K562 (cell line): ENCODE data around the gene PRKACB. TPM values are rescaled to one million over a fixed set of nuclear protein-coding genes. Genes with fewer than 3 reads are reported as not detected.

ENCODE experiments used
- CBFA2T2 ChIP-seq: fragments of 450-650 bp; conservative IDR thresholded peaks from 2 replicates; pipeline ENCODE4 v1.6.1; 2017; ENCODE audit warnings: mild to moderate bottlenecking
- CBFA2T3 ChIP-seq: fragments of 450-650 bp; IDR thresholded peaks from 2 replicates; pipeline ENCODE4 v1.6.1; 2017
- EHMT2 ChIP-seq: fragments of 450-650 bp; IDR thresholded peaks from 2 replicates; pipeline ENCODE4 v1.6.1; 2018; ENCODE audit warnings: antibody characterized with exemption
- FOXJ3 ChIP-seq: sonication (generic); formaldehyde crosslinking; IDR thresholded peaks from 2 replicates; pipeline ENCODE4 v1.4.0; 2020; ENCODE audit warnings: mild to moderate bottlenecking, missing genetic modification reagents
- HCFC1 ChIP-seq: IDR thresholded peaks from 2 replicates; pipeline ENCODE4 v1.6.1; 2012; ENCODE audit warnings: low read depth, low read length, improper control_type of control experiment
- HDAC3 ChIP-seq: fragments of 450-650 bp; IDR thresholded peaks from 2 replicates; pipeline ENCODE4 v1.6.1; 2018; ENCODE audit warnings: borderline replicate concordance, mild to moderate bottlenecking, moderate library complexity; ENCODE audit not compliant: partially characterized antibody
- HDAC8 ChIP-seq: fragments of 450-650 bp; IDR thresholded peaks from 2 replicates; pipeline ENCODE4 v1.6.1; 2016; ENCODE audit warnings: mild to moderate bottlenecking, missing genetic modification characterization, moderate library complexity, missing compliant biosample characterization
- HSF4 ChIP-seq: fragments of 250-450 bp; sonication (Bioruptor Pico); IDR thresholded peaks from 2 replicates; pipeline ENCODE4 v2.1.2; 2022; ENCODE audit warnings: mild to moderate bottlenecking, moderate library complexity, borderline replicate concordance
- IRF2 ChIP-seq: sonication (generic); formaldehyde crosslinking; IDR thresholded peaks from 2 replicates; pipeline ENCODE4 v1.8.1; 2022; ENCODE audit warnings: mild to moderate bottlenecking, missing genetic modification reagents
- MYBL2 ChIP-seq, 2 experiments: fragments of 450-650 bp in 1 of 2; sonication (generic) in 1 of 2; formaldehyde crosslinking in 1 of 2; IDR thresholded peaks; 2 replicates each; pipeline versions ENCODE4 v1.6.1 to v1.8.1; 2017 to 2022; ENCODE audit warnings: borderline replicate concordance in 1 of 2, inconsistent platforms in 1 of 2, low read depth in 1 of 2, mild to moderate bottlenecking in 1 of 2, missing genetic modification reagents in 1 of 2, moderate library complexity in 1 of 2
- POLR2G ChIP-seq: fragments of 200-400 bp; formaldehyde crosslinking; IDR thresholded peaks from 2 replicates; pipeline ENCODE4 v1.6.1; 2017; ENCODE audit warnings: low read depth, mild to moderate bottlenecking, antibody characterized with exemption, low read length, moderate library complexity
- SNIP1 ChIP-seq: fragments of 450-650 bp; IDR thresholded peaks from 2 replicates; pipeline ENCODE4 v1.7.1; 2017; ENCODE audit warnings: low read depth, mild to moderate bottlenecking
- TAL1 ChIP-seq: fragments of 450-650 bp; IDR thresholded peaks from 2 replicates; pipeline ENCODE4 v1.6.1; 2016; ENCODE audit warnings: mild to moderate bottlenecking
- TFAM ChIP-seq: fragments of 250-450 bp; sonication (Bioruptor Pico); conservative IDR thresholded peaks from 2 replicates; pipeline ENCODE4 v1.5.0; 2021; ENCODE audit warnings: mild to moderate bottlenecking, moderate library complexity
- ZNF3 ChIP-seq: fragments of 250-450 bp; sonication (Bioruptor Pico); IDR thresholded peaks from 2 replicates; pipeline ENCODE4 v1.5.0; 2021; ENCODE audit warnings: mild to moderate bottlenecking, moderate library complexity
- ZNF717 ChIP-seq: fragments of 250-450 bp; sonication (Bioruptor Pico); IDR thresholded peaks from 2 replicates; pipeline ENCODE4 v1.5.0; 2021
- polyA plus RNA-seq, 8 experiments: library from polyadenylated mRNA; depleted of rRNA in 4 of 8; stranded (reverse) in 5 of 8; unstranded in 3 of 8; fragments of >200 nt; fragmentation: Nextera tagmentation in 2 of 8; fragmentation: Illumina TruSeq in 1 of 8; extraction: Ambion mirVana in 2 of 8; extraction: Trizol in 1 of 8; gene quantifications; 2 replicates each; pipeline versions ENCODE4 v1.2.1 to v1.2.3, GENCODE V29; 2011 to 2014; ENCODE audit warnings: inconsistent platforms in 1 of 8, missing spikeins in 1 of 8
- total RNA-seq, 7 experiments: library from RNA; depleted of rRNA in 6 of 7; stranded (reverse); fragments of >200 nt in 6 of 7; fragmentation: Illumina TruSeq in 2 of 7; extraction: Trizol in 2 of 7; gene quantifications; 2 replicates each; pipeline versions ENCODE4 v1.2.1 to v1.2.3, GENCODE V29; 2011 to 2021; ENCODE audit warnings: low replicate concordance in 1 of 7
- TF ChIP-seq, protein P1 (sequence below): fragments of 150-350 bp; IDR thresholded peaks from 2 replicates; pipeline ENCODE4 v1.6.1; 2014; ENCODE audit warnings: low read depth, mild to moderate bottlenecking, low read length, borderline replicate concordance
- TF ChIP-seq, protein P2 (sequence below): IDR thresholded peaks from 2 replicates; pipeline ENCODE4 v1.6.1; 2014; ENCODE audit warnings: antibody characterized with exemption
- TF ChIP-seq, protein P3 (sequence below): fragments of 450-650 bp; IDR thresholded peaks from 2 replicates; pipeline ENCODE4 v1.7.1; 2018; ENCODE audit warnings: mild to moderate bottlenecking, low read depth; ENCODE audit not compliant: partially characterized antibody
- TF ChIP-seq, protein P4 (sequence below): fragments of 250-450 bp; sonication (Bioruptor Pico); IDR thresholded peaks from 2 replicates; pipeline ENCODE4 v1.5.1; 2021; ENCODE audit warnings: mild to moderate bottlenecking

The PRKACB gene
- total and polyA plus RNA-seq, 9 of the 15 experiments (the other 6 are each of a cell fraction or from before 2014, with no cell fraction given), result 1.1 to 5.2 (median 2.8) TPM

DNA sequence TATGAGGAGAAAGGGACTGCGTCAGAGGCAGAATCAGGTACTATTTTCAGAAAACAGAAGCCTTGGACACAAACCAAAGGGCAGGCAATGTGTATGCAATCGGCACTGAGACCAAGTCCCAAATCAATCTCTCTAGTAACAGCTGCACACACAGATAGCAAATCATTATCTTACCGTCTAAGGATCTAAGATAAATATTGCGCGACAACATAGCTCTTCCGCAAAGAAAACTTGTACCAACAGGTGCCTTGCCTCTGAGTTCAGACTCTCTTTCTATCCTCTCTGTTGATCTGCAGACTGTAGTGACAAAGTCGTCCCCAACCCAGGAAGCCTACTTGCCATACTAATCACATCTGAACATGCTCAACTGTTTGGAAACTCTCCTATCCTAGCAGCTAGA, 134.8 kb downstream of the PRKACB start (continued):
- TF ChIP-seq, protein P1, sequence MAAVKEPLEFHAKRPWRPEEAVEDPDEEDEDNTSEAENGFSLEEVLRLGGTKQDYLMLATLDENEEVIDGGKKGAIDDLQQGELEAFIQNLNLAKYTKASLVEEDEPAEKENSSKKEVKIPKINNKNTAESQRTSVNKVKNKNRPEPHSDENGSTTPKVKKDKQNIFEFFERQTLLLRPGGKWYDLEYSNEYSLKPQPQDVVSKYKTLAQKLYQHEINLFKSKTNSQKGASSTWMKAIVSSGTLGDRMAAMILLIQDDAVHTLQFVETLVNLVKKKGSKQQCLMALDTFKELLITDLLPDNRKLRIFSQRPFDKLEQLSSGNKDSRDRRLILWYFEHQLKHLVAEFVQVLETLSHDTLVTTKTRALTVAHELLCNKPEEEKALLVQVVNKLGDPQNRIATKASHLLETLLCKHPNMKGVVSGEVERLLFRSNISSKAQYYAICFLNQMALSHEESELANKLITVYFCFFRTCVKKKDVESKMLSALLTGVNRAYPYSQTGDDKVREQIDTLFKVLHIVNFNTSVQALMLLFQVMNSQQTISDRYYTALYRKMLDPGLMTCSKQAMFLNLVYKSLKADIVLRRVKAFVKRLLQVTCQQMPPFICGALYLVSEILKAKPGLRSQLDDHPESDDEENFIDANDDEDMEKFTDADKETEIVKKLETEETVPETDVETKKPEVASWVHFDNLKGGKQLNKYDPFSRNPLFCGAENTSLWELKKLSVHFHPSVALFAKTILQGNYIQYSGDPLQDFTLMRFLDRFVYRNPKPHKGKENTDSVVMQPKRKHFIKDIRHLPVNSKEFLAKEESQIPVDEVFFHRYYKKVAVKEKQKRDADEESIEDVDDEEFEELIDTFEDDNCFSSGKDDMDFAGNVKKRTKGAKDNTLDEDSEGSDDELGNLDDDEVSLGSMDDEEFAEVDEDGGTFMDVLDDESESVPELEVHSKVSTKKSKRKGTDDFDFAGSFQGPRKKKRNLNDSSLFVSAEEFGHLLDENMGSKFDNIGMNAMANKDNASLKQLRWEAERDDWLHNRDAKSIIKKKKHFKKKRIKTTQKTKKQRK, result no peak
- TF ChIP-seq HSF4 (CRISPR knock-in tag) (no peak), EHMT2 (no peak), MYBL2 (IDR thresholded peaks at IDR 0.05; ENCODE audit: low read depth) (no peak), MYBL2 (CRISPR knock-in tag; IDR thresholded peaks at IDR 0.05; ENCODE audit: borderline replicate concordance) (no peak), TAL1 (peak; percentile 72), HDAC3 (no peak), ZNF717 (CRISPR knock-in tag) (no peak), FOXJ3 (no peak), IRF2 (CRISPR knock-in tag) (no peak), TFAM (CRISPR knock-in tag) (no peak), CBFA2T3 (peak; percentile 36; the same call in 1 of the 2 replicates), SNIP1 (no peak), CBFA2T2 (peak; percentile 12; the same call in 1 of the 2 replicates), HDAC8 (tag) (no peak), HCFC1 (no peak), ZNF3 (no peak), POLR2G (no peak)
- TF ChIP-seq, protein P2, sequence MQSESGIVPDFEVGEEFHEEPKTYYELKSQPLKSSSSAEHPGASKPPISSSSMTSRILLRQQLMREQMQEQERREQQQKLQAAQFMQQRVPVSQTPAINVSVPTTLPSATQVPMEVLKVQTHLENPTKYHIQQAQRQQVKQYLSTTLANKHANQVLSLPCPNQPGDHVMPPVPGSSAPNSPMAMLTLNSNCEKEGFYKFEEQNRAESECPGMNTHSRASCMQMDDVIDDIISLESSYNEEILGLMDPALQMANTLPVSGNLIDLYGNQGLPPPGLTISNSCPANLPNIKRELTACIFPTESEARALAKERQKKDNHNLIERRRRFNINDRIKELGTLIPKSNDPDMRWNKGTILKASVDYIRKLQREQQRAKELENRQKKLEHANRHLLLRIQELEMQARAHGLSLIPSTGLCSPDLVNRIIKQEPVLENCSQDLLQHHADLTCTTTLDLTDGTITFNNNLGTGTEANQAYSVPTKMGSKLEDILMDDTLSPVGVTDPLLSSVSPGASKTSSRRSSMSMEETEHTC, result no peak
- TF ChIP-seq, protein P3, sequence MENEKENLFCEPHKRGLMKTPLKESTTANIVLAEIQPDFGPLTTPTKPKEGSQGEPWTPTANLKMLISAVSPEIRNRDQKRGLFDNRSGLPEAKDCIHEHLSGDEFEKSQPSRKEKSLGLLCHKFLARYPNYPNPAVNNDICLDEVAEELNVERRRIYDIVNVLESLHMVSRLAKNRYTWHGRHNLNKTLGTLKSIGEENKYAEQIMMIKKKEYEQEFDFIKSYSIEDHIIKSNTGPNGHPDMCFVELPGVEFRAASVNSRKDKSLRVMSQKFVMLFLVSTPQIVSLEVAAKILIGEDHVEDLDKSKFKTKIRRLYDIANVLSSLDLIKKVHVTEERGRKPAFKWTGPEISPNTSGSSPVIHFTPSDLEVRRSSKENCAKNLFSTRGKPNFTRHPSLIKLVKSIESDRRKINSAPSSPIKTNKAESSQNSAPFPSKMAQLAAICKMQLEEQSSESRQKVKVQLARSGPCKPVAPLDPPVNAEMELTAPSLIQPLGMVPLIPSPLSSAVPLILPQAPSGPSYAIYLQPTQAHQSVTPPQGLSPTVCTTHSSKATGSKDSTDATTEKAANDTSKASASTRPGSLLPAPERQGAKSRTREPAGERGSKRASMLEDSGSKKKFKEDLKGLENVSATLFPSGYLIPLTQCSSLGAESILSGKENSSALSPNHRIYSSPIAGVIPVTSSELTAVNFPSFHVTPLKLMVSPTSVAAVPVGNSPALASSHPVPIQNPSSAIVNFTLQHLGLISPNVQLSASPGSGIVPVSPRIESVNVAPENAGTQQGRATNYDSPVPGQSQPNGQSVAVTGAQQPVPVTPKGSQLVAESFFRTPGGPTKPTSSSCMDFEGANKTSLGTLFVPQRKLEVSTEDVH, result no peak
- TF ChIP-seq, protein P4, sequence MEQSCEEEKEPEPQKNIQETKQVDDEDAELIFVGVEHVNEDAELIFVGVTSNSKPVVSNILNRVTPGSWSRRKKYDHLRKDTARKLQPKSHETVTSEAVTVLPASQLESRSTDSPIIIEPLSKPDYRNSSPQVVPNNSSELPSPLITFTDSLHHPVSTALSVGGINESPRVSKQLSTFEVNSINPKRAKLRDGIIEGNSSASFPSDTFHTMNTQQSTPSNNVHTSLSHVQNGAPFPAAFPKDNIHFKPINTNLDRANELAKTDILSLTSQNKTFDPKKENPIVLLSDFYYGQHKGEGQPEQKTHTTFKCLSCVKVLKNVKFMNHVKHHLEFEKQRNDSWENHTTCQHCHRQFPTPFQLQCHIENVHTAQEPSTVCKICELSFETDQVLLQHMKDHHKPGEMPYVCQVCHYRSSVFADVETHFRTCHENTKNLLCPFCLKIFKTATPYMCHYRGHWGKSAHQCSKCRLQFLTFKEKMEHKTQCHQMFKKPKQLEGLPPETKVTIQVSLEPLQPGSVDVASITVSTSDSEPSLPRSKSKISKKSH (CRISPR knock-in tag), result no peak
